Cerebellar cortex (tissue), 1 donor: Measurements from ENCODE around the gene DDX49.

ENCODE experiments used
- DNase-seq: peaks from one replicate; pipeline ENCODE4 v3.0.0-alpha.2; 2015; ENCODE audit warnings: low spot score

The DDX49 gene

DNA sequence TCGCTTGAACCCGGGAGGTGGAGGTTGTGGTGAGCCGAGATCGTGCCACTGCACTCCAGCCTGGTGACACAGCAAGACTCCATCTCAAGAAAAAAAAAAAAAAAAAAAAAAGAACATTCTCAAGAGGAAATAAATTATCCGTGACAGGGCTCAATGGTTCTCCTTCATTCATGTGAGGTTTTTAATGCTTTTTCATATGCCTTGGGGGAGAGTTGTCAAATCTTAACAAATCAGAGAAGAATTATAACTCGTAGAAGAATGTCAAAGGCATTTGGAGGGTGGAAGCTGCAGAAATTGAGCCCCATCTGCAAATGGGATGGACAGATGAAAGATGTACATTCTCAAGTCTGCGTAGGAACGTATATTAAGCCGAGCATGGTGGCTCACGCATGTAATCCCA is 56.4 kb downstream of the DDX49 start:
- no peak for DNase-seq
